ENCODE results near the gene ST6GALNAC5. TPM values are rescaled to one million over a fixed set of nuclear protein-coding genes. Genes with fewer than 3 reads are reported as not detected.

Gene ST6GALNAC5
- total RNA-seq, 1 experiment from 2014 or later: not detected

DNA sequence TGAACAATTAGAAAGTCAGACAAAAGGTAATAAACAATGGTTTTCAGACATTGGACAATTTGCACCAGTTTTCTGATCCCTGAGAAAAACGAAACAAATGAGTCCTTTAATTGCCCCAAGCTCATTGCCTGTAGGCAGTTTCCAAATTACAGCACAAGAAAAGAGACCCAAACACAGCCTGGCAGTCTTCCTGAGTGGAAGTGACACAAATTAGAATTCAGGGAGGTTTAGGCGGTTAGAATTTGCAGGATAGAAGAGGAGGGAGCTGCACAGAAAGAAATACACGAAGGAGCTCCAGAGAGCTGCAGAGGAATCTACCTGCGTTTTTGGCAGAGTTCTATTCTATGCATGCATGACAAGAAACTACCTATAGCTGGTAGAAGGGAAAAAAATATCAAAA, 236.2 kb downstream of the ST6GALNAC5 start:
- intact Hi-C loops (cut with micrococcal nuclease; ENCODE audit: unreplicated experiment): no loop called here
- POLR2A ChIA-PET: no interaction called here
- TF ChIP-seq REST (IDR thresholded peaks at IDR 0.05; ENCODE audit: insufficient read depth in 1 of 2, low read depth in 2 of 2, low read length in 1 of 2) (no peak), POLR2AphosphoS5 (IDR thresholded peaks at IDR 0.05; ENCODE audit: low read depth, low read length) (no peak), TCF7L2 (IDR thresholded peaks at IDR 0.05; ENCODE audit: low read depth, low read length) (no peak)

GRCh38 chr1:77104672-77105071, 237.4 kb downstream of the ST6GALNAC5 start:
- in situ Hi-C loops (cut with HindIII; ENCODE audit: low pct_unique_long_range_greater_than_20kb, low sequenced_read_pairs) (no loop called here), intact Hi-C loops (cut with micrococcal nuclease; ENCODE audit: unreplicated experiment) (no loop called here)
- Histone ChIP-seq H3K4me1 (ENCODE audit: control insufficient read depth, insufficient read depth, low read length) (no peaks in the 10 kb centered on the region), H3K27ac (ENCODE audit: low read length) (no peak overlapping the region), H3K36me3 (ENCODE audit: control insufficient read depth, insufficient read depth, low read length) (no peaks in the 10 kb centered on the region), H3K4me3 (ENCODE audit: low read depth in 2 of 2, low read length in 2 of 2) (no peak overlapping the region), H3K9me3 (ENCODE audit: control insufficient read depth, insufficient read depth, low read depth, low read length) (no peaks in the 10 kb centered on the region), H3K27me3 (ENCODE audit: control insufficient read depth, insufficient read depth, low read length) (no peaks in the 10 kb centered on the region)
- BruUV-seq (replicated peaks): no TSS peak
- ChIA-PET CTCF (no interaction called here), POLR2A (no interaction called here)
- no peak for ATAC-seq
- DNase-seq (ENCODE audit: low read depth, low spot score): no peak
- TF ChIP-seq POLR2AphosphoS5 (IDR thresholded peaks at IDR 0.05; ENCODE audit: low read depth, low read length) (no peak), TCF7L2 (IDR thresholded peaks at IDR 0.05; ENCODE audit: low read depth, low read length) (no peak), CTCF (IDR thresholded peaks at IDR 0.05) (no peak)

More for the DNA sequence above, 236.2 kb downstream of the ST6GALNAC5 start:
- H3K4me3 ChIP-seq (ENCODE audit: low read depth in 2 of 2, low read length in 2 of 2): no peak overlapping the region
- H3K4me1 ChIP-seq (ENCODE audit: control insufficient read depth, insufficient read depth, low read length): no peaks in the 10 kb centered on the region
- H3K36me3 ChIP-seq (ENCODE audit: control insufficient read depth, insufficient read depth, low read length): no peaks in the 10 kb centered on the region
- DNase-seq (ENCODE audit: low read depth, low spot score): no peak
- no peaks in the 10 kb centered on the region for H3K9me3 ChIP-seq (ENCODE audit: control insufficient read depth, insufficient read depth, low read depth, low read length)
- ATAC-seq: no peak
- H3K27ac ChIP-seq (ENCODE audit: low read length): no peak overlapping the region
- in situ Hi-C loops (cut with HindIII; ENCODE audit: low pct_unique_long_range_greater_than_20kb, low sequenced_read_pairs): no loop called here
- no peaks in the 10 kb centered on the region for H3K27me3 ChIP-seq (ENCODE audit: control insufficient read depth, insufficient read depth, low read length)
- no TSS peak for BruUV-seq (replicated peaks)
- CTCF ChIA-PET: no interaction called here

Small RNA genes within 50 kb of the gene (microRNA-seq; reads per million reads assigned to microRNA genes)
- not detected for gene MIR7156 (ENCODE audit: unreplicated experiment)

All from Panc1 (cell line).